HEK293 (cell line): ENCODE data around the gene POLN.

ENCODE experiments used
- CTCF ChIA-PET: fragments of 350-600 bp; formaldehyde crosslinking; extraction: SDS; loops from one replicate; lab custom pipeline; 2021; ENCODE audit warnings: antibody characterized with exemption; lab: Yijun Ruan, JAX
- POLR2A ChIA-PET: fragments of 300-600 bp; formaldehyde crosslinking; extraction: SDS; loops from one replicate; lab custom pipeline; 2020; ENCODE audit warnings: antibody characterized with exemption, inconsistent platforms; lab: Yijun Ruan, JAX
- H3K27ac ChIP-seq: fragments of 200-500 bp; sonication (Bioruptor generic); 2 replicates; pipeline ENCODE4 v1.5.1; 2014; ENCODE audit warnings: low read depth, low read length, control low read depth, inconsistent platforms; ENCODE audit errors: extremely low read depth
- H3K36me3 ChIP-seq, 2 experiments: fragments of 200-500 bp in 1 of 2; sonication (Bioruptor generic) in 1 of 2; 1 replicate in 1 of 2; 2 replicates in 1 of 2; pipeline ENCODE4 v1.5.1; 2014 to 2017; ENCODE audit warnings: inconsistent platforms in 2 of 2, low read length in 2 of 2; ENCODE audit not compliant: control insufficient read depth in 2 of 2, insufficient read depth in 1 of 2
- H3K4me1 ChIP-seq: fragments of 200-500 bp; sonication (Bioruptor generic); 2 replicates; pipeline ENCODE4 v1.5.1; 2014; ENCODE audit warnings: mild to moderate bottlenecking, low read length, inconsistent platforms; ENCODE audit not compliant: control insufficient read depth, insufficient read depth
- H3K4me3 ChIP-seq: 2 replicates; pipeline ENCODE4 v1.5.1; 2011; ENCODE audit warnings: low read depth, mild to moderate bottlenecking, control low read depth, low read length, moderate library complexity
- H3K9me3 ChIP-seq: fragments of 200-500 bp; sonication (Bioruptor generic); 2 replicates; pipeline ENCODE4 v1.5.1; 2014; ENCODE audit warnings: low read depth, low read length, inconsistent platforms; ENCODE audit not compliant: control insufficient read depth, insufficient read depth
- RBAK ChIP-seq: fragments of 450-650 bp; formaldehyde crosslinking; IDR thresholded peaks from 2 replicates; pipeline ENCODE4 v1.5.1; 2016; ENCODE audit warnings: missing biosample characterization, missing genetic modification characterization
- SCRT2 ChIP-seq: fragments of 450-650 bp; formaldehyde crosslinking; IDR thresholded peaks from 2 replicates; pipeline ENCODE4 v1.5.1; 2016; ENCODE audit warnings: missing biosample characterization, missing genetic modification characterization
- ZBTB8A ChIP-seq: fragments of 450-650 bp; formaldehyde crosslinking; IDR thresholded peaks from 2 replicates; pipeline ENCODE4 v1.5.1; 2016; ENCODE audit warnings: missing biosample characterization, missing genetic modification characterization
- ZNF416 ChIP-seq: fragments of 450-650 bp; formaldehyde crosslinking; IDR thresholded peaks from 2 replicates; pipeline ENCODE4 v1.5.1; 2016; ENCODE audit warnings: missing biosample characterization, missing genetic modification characterization
- TF ChIP-seq, protein P1 (sequence below): fragments of 450-650 bp; formaldehyde crosslinking; IDR thresholded peaks from 2 replicates; pipeline ENCODE4 v1.5.1; 2016; ENCODE audit warnings: missing biosample characterization, missing genetic modification characterization
- TF ChIP-seq, protein P2 (sequence below): fragments of 450-650 bp; formaldehyde crosslinking; IDR thresholded peaks from 2 replicates; pipeline ENCODE4 v1.5.1; 2016; ENCODE audit warnings: missing biosample characterization, missing genetic modification characterization
- TF ChIP-seq, protein P3 (sequence below): fragments of 450-650 bp; formaldehyde crosslinking; IDR thresholded peaks from 2 replicates; pipeline ENCODE4 v1.5.1; 2017; ENCODE audit warnings: missing biosample characterization, missing genetic modification characterization
- TF ChIP-seq, protein P4 (sequence below): fragments of 450-650 bp; formaldehyde crosslinking; IDR thresholded peaks from 2 replicates; pipeline ENCODE4 v1.5.1; 2016; ENCODE audit warnings: missing biosample characterization, missing genetic modification characterization, borderline replicate concordance
- TF ChIP-seq, protein P5 (sequence below): fragments of 450-650 bp; formaldehyde crosslinking; IDR thresholded peaks from 2 replicates; pipeline ENCODE4 v1.5.1; 2016; ENCODE audit warnings: missing biosample characterization, missing genetic modification characterization

POLN gene

DNA sequence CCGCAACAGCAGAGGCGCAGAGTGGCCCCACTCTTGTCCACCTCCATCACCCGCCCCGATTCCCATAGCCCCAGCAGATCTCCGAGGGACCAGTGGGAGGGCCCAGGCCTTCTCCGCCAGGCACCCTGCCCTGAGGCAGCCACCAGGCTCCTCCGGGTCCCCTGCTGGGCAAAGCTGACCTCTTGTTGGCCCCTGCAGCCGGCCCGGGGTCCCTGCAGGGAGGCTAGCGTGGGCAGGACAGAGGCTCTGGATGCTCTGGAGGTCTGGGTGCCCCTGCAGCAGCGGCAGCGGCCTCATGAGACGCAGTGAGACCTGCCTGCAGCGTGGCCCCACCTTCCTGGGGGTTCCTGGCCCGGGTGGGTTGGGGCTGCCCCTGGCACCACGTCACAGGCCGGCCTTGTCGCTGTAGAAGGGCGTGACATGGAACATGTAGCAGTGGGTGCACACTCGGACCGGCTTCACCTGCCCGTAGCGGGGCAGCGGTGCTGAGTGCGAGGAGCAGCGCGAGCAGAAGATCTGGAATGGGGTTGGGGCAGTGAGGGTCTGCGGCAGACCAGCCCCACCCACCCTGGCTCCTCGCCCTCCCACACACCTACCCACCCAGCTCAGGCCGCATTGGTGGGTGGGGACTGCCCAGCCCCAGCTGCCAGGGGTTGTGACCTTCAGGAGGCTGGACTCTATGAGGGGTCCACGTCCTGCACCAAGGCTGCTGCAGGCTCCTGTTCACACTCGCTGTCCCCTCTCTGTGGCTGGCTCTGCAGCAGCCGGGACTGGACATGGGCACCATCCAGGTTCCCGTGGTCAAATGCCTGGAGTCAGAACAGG, 28.6 kb upstream of the POLN start (continued):
- TF ChIP-seq, protein P1, sequence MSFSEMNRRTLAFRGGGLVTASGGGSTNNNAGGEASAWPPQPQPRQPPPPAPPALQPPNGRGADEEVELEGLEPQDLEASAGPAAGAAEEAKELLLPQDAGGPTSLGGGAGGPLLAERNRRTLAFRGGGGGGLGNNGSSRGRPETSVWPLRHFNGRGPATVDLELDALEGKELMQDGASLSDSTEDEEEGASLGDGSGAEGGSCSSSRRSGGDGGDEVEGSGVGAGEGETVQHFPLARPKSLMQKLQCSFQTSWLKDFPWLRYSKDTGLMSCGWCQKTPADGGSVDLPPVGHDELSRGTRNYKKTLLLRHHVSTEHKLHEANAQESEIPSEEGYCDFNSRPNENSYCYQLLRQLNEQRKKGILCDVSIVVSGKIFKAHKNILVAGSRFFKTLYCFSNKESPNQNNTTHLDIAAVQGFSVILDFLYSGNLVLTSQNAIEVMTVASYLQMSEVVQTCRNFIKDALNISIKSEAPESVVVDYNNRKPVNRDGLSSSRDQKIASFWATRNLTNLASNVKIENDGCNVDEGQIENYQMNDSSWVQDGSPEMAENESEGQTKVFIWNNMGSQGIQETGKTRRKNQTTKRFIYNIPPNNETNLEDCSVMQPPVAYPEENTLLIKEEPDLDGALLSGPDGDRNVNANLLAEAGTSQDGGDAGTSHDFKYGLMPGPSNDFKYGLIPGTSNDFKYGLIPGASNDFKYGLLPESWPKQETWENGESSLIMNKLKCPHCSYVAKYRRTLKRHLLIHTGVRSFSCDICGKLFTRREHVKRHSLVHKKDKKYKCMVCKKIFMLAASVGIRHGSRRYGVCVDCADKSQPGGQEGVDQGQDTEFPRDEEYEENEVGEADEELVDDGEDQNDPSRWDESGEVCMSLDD (tag by site-specific recombination): no peak

DNA sequence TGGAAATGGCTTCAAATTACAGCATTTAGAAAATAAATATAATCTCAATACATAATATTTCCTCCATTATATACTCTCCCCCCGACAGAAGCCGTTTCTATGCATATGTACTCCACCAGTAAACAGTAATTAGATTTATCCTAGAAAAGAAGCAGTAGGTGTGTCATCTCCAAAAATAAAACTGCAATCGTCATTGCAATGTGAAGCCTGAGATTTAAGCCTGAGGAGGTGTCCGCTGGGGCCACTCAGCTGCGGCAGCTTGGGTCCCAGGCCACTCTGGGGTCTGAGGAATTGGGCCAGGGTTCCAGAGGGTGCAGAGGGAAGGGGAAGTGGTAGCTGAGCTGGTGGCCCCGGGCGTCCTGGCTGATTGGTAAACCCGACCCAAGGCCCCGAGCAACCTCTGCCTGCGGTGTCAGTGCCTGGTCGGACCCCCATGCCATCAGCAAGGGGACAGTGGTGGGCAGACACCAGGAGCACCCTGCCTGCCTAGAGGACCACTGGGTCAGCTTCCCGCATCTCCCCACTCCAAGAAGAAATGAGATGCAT, 27.8 kb upstream of the POLN start:
- TF ChIP-seq RBAK: no peak
- TF ChIP-seq, protein P2, sequence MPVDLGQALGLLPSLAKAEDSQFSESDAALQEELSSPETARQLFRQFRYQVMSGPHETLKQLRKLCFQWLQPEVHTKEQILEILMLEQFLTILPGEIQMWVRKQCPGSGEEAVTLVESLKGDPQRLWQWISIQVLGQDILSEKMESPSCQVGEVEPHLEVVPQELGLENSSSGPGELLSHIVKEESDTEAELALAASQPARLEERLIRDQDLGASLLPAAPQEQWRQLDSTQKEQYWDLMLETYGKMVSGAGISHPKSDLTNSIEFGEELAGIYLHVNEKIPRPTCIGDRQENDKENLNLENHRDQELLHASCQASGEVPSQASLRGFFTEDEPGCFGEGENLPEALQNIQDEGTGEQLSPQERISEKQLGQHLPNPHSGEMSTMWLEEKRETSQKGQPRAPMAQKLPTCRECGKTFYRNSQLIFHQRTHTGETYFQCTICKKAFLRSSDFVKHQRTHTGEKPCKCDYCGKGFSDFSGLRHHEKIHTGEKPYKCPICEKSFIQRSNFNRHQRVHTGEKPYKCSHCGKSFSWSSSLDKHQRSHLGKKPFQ (tag by site-specific recombination): no peak
- no peak for TF ChIP-seq ZNF416
- Histone ChIP-seq H3K4me1 (no peaks in the 10 kb centered on the region), H3K27ac (no peak overlapping the region), H3K4me3 (no peak overlapping the region), H3K36me3 (no peaks in the 10 kb centered on the region), H3K9me3 (no peaks in the 10 kb centered on the region)
- CTCF ChIA-PET: no interaction called here
- POLR2A ChIA-PET: no interaction called here

DNA sequence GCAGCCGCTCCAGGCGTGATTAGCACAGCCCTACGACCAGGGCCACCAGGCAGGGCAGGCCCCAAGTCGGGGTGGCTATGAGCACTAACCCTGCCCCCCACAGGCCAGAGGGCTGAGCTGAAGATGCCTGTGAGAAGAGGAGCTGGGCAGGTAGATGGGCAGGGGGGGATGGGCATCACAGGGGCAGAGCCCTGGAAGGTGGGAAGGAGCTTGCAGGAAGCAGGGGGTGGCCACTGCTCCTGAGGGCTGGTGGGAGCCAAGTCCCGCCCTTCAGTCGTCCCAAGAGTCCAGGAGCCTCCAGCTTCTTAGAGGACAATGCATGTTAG, 27.2 kb upstream of the POLN start:
- ChIA-PET POLR2A (no interaction called here), CTCF (no interaction called here)
- no peaks in the 10 kb centered on the region for H3K4me1 ChIP-seq

More for the DNA sequence above, 27.2 kb upstream of the POLN start:
- Histone ChIP-seq H3K4me3 (no peak overlapping the region), H3K36me3 (no peaks in the 10 kb centered on the region), H3K27ac (no peak overlapping the region), H3K9me3 (no peaks in the 10 kb centered on the region)
- TF ChIP-seq, protein P3, sequence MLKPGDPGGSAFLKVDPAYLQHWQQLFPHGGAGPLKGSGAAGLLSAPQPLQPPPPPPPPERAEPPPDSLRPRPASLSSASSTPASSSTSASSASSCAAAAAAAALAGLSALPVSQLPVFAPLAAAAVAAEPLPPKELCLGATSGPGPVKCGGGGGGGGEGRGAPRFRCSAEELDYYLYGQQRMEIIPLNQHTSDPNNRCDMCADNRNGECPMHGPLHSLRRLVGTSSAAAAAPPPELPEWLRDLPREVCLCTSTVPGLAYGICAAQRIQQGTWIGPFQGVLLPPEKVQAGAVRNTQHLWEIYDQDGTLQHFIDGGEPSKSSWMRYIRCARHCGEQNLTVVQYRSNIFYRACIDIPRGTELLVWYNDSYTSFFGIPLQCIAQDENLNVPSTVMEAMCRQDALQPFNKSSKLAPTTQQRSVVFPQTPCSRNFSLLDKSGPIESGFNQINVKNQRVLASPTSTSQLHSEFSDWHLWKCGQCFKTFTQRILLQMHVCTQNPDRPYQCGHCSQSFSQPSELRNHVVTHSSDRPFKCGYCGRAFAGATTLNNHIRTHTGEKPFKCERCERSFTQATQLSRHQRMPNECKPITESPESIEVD (tag by site-specific recombination): no peak
- TF ChIP-seq, protein P4, sequence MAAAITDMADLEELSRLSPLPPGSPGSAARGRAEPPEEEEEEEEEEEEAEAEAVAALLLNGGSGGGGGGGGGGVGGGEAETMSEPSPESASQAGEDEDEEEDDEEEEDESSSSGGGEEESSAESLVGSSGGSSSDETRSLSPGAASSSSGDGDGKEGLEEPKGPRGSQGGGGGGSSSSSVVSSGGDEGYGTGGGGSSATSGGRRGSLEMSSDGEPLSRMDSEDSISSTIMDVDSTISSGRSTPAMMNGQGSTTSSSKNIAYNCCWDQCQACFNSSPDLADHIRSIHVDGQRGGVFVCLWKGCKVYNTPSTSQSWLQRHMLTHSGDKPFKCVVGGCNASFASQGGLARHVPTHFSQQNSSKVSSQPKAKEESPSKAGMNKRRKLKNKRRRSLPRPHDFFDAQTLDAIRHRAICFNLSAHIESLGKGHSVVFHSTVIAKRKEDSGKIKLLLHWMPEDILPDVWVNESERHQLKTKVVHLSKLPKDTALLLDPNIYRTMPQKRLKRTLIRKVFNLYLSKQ: no peak
- TF ChIP-seq SCRT2 (tag by site-specific recombination) (no peak), ZBTB8A (tag by site-specific recombination) (no peak)
- TF ChIP-seq, protein P5, sequence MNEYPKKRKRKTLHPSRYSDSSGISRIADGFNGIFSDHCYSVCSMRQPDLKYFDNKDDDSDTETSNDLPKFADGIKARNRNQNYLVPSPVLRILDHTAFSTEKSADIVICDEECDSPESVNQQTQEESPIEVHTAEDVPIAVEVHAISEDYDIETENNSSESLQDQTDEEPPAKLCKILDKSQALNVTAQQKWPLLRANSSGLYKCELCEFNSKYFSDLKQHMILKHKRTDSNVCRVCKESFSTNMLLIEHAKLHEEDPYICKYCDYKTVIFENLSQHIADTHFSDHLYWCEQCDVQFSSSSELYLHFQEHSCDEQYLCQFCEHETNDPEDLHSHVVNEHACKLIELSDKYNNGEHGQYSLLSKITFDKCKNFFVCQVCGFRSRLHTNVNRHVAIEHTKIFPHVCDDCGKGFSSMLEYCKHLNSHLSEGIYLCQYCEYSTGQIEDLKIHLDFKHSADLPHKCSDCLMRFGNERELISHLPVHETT (tag by site-specific recombination): no peak
